Stimulated activated CD8-positive, alpha-beta memory T cell treated with anti-CD3 and anti-CD28 coated beads, Interleukin-12 subunit alpha, Interleukin-12 subunit beta, amount 100 ng/mL, for 4 hours (primary cell): Measurements from ENCODE around the gene TMEM158.

ENCODE experiments used
- DNase-seq: peaks from one replicate; pipeline ENCODE4 v3.0.0-alpha.2; 2020; ENCODE audit warnings: low read depth

Gene TMEM158

GRCh38 chr3:45226206-45226915, at the start of gene TMEM158:
Gene TMEM158, minus strand, starts transcription at chr3:45226287. Its CDS starts 260 bp downstream, at chr3:45226027.
- peak; percentile 65 for DNase-seq

- DNase-seq = no peak
Measured at GRCh38 chr3:45275006-45275704, 49.1 kb upstream of the TMEM158 start.

DNA sequence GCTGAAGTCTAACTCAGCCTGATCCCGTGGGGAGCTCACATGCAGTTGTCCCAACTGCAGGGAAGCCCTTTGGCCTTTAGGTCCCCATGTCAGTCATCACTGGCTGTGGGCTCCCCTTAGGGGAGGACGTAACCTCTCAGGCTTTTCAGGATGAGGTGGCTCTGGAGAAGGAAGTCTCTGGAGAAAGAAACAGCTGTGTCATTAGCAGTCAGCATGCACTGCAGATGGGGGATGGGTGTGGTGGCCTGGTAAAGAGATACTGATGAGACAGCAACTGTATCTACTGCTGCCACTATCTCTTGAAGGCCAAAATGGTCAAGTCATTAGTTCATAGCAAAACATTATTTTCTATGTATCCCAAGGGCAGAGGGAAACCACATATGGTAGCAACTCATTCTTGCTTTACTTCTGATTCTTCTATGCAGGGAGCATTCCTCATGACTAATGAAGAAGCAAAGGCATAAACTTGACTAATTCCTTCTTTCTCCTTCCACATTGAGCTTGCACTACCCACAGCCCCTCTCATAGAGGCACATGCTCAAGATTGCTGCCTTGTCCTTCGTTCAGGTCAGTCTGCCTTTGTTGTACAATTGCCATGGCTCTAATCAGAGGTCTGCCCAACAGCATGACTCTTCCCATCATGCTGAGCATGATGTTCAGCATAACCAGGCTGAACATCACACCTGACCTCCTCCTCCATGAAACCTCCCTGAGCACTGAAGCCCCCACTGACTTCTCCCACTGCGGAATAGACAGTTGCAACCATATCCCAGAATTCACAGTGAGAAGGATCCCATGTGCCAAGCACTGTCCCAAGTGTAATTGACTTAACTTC, 47.8 kb upstream of the TMEM158 start:
- no peak for DNase-seq

DNA sequence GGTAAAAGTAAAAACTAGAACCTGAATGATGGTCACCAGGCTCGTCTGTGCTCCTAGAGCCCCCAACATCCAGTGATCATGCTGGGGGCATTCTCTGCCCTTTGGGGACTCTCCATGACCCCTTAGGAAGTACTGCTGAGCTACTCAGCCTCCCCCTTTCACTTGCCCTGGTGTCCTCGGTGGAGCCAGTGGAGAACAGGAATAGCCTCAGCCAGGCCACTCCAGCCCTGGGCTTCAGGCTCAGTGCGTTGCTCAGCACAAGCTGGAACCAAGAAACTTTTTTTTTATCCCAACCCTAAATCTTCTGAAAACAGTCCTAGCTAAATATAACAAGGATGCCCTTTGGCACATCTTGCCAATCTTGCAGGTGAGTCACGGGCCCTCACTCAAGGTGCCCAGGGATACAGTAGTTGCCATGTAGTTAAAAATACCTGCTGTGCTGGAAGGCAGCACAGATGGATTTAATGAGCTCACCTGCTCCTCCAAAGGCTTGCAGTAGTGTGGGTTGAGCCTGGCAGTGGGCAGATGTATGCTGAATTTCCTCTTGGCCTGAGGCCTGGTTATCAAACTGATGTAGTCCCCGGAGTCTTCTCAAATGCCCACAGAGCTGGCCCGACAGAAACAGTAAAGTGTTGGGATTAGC, 46.9 kb upstream of the TMEM158 start:
- DNase-seq = no peak

- no peak for DNase-seq
Measured at GRCh38 chr3:45272032-45272810, 46.1 kb upstream of the TMEM158 start.

- DNase-seq = no peak
Measured at GRCh38 chr3:45269952-45270351, 43.9 kb upstream of the TMEM158 start.

DNA sequence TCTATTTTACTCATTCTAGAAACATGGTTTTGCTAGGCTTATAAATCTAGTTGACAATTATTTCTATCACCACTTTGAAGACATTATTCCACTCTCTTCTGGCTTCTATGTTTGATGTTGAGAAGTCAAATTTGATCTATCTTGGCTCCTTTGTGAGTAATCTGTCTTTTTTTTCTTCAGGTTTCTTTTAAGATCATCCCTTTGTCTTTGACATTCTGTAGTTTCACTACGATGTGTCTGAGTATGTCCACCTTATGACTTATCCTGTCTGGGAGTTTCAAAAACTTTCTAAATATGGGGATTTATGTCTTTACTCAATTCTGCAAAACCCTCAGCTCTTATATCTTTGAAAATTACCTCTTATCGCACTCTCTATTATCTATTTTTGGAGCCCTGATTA, 41.0 kb upstream of the TMEM158 start:
- no peak for DNase-seq

- DNase-seq = no peak
Measured at GRCh38 chr3:45261333-45262110, 35.4 kb upstream of the TMEM158 start.

GRCh38 chr3:45259133-45259532, 33.0 kb upstream of the TMEM158 start:
- no peak for DNase-seq

GRCh38 chr3:45258317-45258716, 32.2 kb upstream of the TMEM158 start:
- DNase-seq = no peak

GRCh38 chr3:45253316-45253715, 27.2 kb upstream of the TMEM158 start:
- DNase-seq = no peak

DNA sequence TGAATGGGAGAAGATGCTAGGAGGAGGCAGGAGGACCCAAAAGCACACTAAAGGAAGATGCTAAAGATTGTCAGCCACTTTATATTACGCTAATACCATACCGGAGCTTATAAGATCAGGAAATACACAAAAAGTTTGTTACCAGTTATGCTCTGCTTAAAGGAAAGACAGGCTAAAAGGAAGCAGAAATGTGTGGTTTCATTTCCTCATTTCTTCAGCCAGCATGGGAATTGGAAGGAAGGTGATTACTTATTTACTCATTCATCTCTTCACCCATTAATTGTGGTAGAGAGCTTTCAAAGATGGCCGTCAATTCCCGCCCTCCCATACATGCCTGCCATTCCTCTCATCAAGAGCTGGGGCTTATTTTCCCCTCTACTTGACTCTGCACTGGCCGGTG, 26.7 kb upstream of the TMEM158 start:
- no peak for DNase-seq

- no peak for DNase-seq
Measured at GRCh38 chr3:45249391-45249790, 23.3 kb upstream of the TMEM158 start.

- no peak for DNase-seq
Measured at GRCh38 chr3:45246241-45246640, 20.2 kb upstream of the TMEM158 start.

- DNase-seq = no peak
Measured at GRCh38 chr3:45244356-45244755, 18.3 kb upstream of the TMEM158 start.

DNA sequence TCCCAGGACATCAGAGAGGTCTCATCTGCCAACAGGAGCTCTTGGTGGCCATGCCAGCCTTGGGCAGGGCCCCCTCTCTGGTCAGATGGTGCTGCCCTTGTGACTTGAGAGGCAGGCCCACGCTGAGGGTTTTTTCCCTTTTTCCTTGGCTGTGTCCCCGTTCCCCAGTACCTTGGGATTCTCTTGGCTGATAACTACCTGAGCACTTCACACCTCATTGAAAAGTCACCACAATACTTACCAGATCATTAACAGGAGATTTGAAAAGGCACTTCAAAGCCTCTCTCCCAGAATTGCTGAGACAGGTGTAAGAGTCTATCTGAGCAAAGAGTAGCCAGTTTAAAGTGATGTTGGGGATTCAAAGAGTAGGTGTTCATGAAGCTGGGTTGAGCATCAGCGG, 15.1 kb upstream of the TMEM158 start:
- DNase-seq = no peak

DNA sequence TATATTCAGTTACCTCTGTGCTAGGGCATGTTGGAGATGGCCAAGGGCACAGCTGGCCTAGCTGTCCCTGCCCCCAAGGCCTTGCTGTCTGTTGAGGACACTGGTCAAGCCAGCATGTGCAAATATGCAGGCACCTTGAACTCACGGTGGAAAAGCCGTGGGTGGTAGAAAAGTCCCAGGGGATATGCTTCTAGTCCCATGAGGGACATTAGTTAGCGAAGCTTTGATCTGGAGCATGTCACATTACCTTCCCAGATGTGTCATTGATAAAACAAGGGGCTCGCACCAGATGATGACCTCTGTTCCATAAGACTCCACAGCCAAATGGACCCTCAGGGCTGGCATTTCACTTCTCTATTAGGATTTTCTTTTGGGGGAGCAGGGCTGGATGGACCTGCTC, 14.2 kb upstream of the TMEM158 start:
- DNase-seq = no peak

DNA sequence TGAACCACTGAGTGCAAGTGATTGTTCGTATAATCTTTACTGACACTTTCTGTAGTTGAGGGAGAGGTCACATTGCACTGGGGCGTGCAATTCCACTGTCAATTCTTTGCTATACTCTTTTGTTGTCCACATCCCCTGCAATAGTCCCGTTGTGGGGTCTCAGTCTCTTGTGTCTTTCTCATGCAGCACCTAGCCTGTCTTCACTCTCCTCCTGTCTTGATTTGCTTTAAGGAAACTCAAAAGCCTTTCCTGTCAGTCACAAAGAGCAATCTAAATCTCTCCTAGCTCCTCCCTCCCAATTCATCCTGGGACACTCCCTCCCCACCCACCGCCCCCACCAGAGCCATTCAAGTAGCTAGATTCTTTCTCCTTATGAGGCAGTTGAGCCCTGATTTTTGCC, 13.2 kb upstream of the TMEM158 start:
- DNase-seq = no peak

DNA sequence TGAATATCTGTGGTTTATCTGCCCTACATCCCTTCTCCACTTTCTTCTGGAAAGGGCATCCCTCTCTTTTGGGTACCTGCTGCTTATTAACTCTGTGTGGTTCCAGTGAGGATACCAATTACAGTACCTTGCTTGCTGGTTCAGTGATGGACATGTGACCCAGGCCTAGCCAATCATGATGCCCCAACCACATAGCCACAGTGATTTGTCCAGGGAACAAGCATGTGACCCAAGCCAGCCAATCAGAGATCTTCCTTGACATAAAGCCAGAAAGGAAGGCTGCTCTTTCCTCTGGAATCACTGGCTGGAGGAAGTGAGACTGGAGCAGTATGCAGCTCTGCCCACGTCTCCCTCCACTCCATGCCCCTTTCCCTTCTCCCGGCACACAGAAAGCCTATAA, 10.9 kb upstream of the TMEM158 start:
- no peak for DNase-seq

DNA sequence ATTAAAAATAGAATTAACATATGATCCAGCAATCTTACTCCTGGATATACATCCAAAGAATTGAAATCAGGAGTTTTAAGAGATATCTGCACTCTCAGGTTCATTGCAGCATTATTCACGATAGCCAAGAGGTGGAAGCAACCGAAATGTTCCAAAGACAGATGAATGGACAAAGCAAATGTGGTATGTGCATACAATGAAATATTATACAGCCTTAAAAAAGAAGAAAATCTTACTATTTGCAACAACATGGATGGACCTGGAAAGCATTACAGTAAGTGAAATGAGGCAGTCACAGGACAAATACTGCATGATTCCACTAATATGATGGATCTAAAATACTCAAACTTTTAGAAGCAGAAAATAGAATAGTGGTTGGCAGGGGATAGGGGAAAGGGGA, 9.3 kb upstream of the TMEM158 start:
- no peak for DNase-seq

GRCh38 chr3:45234250-45234649, 8.2 kb upstream of the TMEM158 start:
- no peak for DNase-seq
